Neural crest cell (in vitro differentiated cells): Measurements from ENCODE around the gene PDLIM3. TPM values are rescaled to one million over a fixed set of nuclear protein-coding genes. Genes with fewer than 3 reads are reported as not detected.
A peak's percentile ranks its signal among the peaks of the same experiment; 100 is the strongest.

Experiments used
- DNase-seq: peaks from one replicate; pipeline ENCODE4 v3.0.0; 2021; ENCODE audit warnings: low read depth, mixed read lengths, low spot score
- H3K27ac Mint-ChIP-seq: one replicate; pipeline ENCODE4 v1.8.0; 2021; ENCODE audit warnings: mild to moderate bottlenecking, mixed read lengths; ENCODE audit not compliant: unreplicated experiment
- H3K27me3 Mint-ChIP-seq: 2 replicates; pipeline ENCODE4 v1.8.0; 2021; ENCODE audit warnings: low read depth, mild to moderate bottlenecking, mixed read lengths
- H3K36me3 Mint-ChIP-seq: 2 replicates; pipeline ENCODE4 v1.8.0; 2021; ENCODE audit warnings: low read depth, mild to moderate bottlenecking, mixed read lengths
- H3K4me1 Mint-ChIP-seq: 2 replicates; pipeline ENCODE4 v1.8.0; 2021; ENCODE audit warnings: mixed read lengths
- H3K4me3 Mint-ChIP-seq: one replicate; pipeline ENCODE4 v1.8.0; 2021; ENCODE audit warnings: mild to moderate bottlenecking, mixed read lengths
- H3K9me3 Mint-ChIP-seq: 2 replicates; pipeline ENCODE4 v1.8.0; 2021; ENCODE audit warnings: mixed read lengths
- total RNA-seq: library from RNA; stranded (reverse); gene quantifications from 2 replicates; pipeline ENCODE4 v1.2.1, GENCODE V29; 2021
- TF ChIP-seq, protein P1 (sequence below): fragments of 200-600 bp; sonication (generic); conservative IDR thresholded peaks from 2 replicates; pipeline ENCODE4 v1.5.0; 2021; ENCODE audit warnings: antibody characterized with exemption, mild to moderate bottlenecking

The PDLIM3 gene
- total RNA-seq, 1 donor from 2014 or later = 2.3 TPM

DNA sequence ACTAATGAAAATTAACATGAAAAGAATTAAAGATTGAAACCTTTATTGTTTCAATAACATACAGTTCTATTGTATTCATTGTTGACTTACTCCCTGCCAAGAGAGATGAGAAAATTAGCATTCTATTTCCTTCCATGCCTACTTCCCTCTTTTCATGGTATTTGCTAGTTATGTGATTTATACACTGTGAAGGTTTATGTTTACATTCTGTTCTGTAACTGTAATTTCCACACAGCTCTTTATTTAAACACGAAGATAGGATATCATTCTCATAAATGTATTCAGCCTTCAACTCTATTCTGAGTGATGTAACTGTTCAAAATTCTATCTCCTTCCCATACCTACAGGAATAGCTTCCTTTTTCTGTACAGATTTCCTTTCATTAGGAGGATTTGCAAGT lies 70.4 kb downstream of the PDLIM3 start:
- no peak overlapping the region for H3K27ac Mint-ChIP-seq
- TF ChIP-seq, protein P1, sequence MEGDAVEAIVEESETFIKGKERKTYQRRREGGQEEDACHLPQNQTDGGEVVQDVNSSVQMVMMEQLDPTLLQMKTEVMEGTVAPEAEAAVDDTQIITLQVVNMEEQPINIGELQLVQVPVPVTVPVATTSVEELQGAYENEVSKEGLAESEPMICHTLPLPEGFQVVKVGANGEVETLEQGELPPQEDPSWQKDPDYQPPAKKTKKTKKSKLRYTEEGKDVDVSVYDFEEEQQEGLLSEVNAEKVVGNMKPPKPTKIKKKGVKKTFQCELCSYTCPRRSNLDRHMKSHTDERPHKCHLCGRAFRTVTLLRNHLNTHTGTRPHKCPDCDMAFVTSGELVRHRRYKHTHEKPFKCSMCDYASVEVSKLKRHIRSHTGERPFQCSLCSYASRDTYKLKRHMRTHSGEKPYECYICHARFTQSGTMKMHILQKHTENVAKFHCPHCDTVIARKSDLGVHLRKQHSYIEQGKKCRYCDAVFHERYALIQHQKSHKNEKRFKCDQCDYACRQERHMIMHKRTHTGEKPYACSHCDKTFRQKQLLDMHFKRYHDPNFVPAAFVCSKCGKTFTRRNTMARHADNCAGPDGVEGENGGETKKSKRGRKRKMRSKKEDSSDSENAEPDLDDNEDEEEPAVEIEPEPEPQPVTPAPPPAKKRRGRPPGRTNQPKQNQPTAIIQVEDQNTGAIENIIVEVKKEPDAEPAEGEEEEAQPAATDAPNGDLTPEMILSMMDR = no peak
- no peak for DNase-seq
- no peak overlapping the region for H3K4me3 Mint-ChIP-seq
- peaks cover 34% of the 10 kb centered on the region for H3K27me3 Mint-ChIP-seq
- peaks cover 3% of the 10 kb centered on the region for H3K9me3 Mint-ChIP-seq
- peaks cover 21% of the 10 kb centered on the region for H3K4me1 Mint-ChIP-seq
- no peaks in the 10 kb centered on the region for H3K36me3 Mint-ChIP-seq

DNA sequence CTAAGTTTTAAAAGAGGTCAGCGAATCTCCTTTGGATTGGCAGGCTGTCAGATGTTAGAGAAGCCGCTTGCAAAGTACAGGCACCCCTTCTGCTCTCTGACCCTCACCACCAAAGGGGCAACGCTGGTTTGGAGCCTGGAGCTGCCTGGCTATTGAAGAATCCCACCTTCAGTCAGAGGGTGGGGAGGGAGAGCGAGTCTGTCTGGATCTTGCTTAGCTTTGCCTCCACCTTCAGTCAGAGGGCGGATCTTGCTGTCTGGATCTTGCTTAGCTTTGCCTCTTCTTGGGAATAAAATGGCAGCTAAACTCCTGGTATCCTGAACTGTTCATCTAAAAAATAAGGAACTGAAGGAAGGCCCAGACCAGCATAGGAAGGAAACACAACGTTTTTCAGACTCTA lies 71.1 kb downstream of the PDLIM3 start:
- H3K27ac Mint-ChIP-seq = peak overlapping the region; percentile 12
- no peak for DNase-seq
- TF ChIP-seq, protein P1 = no peak
- no peaks in the 10 kb centered on the region for H3K36me3 Mint-ChIP-seq
- H3K4me1 Mint-ChIP-seq = peaks cover 16% of the 10 kb centered on the region
- no peak overlapping the region for H3K4me3 Mint-ChIP-seq
- H3K27me3 Mint-ChIP-seq = peaks cover 27% of the 10 kb centered on the region
- peaks cover 3% of the 10 kb centered on the region for H3K9me3 Mint-ChIP-seq

DNA sequence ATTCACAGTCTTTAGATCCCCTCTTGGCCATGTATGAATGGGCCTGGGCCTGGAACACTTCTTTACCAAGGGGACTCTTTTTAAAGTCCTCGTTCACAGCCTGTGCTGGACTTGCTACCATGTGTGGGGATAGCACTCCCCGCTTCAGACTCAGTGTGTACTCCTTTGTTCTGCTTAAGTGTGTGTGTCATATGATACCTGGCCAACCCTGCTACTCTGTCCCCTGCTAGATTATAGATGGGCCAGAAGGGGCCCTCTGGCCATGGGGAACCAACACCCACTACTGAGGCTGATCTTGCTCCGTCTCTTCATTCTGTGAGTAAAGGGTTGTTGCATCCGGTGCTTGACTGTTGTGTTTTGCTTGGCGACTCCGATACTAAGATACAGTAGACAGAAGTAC lies 71.8 kb downstream of the PDLIM3 start:
- Mint-ChIP-seq H3K36me3 (no peaks in the 10 kb centered on the region), H3K4me1 (peaks cover 16% of the 10 kb centered on the region), H3K9me3 (no peaks in the 10 kb centered on the region), H3K27me3 (peaks cover 21% of the 10 kb centered on the region), H3K4me3 (no peak overlapping the region), H3K27ac (no peak overlapping the region)
- TF ChIP-seq, protein P1 = no peak
- no peak for DNase-seq

DNA sequence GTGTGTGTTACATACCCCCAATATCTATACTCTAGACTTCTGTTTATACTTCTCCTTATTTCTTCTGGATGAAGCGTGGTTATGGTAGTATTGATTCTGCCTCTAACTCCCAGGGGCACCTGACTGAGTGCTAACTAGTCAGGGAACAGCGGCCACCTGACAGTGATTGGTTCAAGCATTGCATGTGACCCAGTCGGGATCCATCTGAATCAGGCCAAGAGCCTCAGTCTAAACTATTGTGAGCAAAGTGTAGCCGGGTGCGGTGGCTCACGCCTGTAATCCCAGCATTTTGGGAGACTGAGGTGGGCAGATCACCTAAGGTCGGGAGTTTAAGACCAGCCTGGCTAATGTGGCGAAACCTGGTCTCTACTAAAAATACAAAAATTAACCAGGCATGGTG lies 73.7 kb downstream of the PDLIM3 start:
- H3K27me3 Mint-ChIP-seq = peaks cover 9% of the 10 kb centered on the region
- DNase-seq = no peak
- TF ChIP-seq, protein P1 = no peak
- H3K36me3 Mint-ChIP-seq = no peaks in the 10 kb centered on the region
- peaks cover 16% of the 10 kb centered on the region for H3K4me1 Mint-ChIP-seq
- no peak overlapping the region for H3K27ac Mint-ChIP-seq
- H3K9me3 Mint-ChIP-seq = no peaks in the 10 kb centered on the region
- no peak overlapping the region for H3K4me3 Mint-ChIP-seq

DNA sequence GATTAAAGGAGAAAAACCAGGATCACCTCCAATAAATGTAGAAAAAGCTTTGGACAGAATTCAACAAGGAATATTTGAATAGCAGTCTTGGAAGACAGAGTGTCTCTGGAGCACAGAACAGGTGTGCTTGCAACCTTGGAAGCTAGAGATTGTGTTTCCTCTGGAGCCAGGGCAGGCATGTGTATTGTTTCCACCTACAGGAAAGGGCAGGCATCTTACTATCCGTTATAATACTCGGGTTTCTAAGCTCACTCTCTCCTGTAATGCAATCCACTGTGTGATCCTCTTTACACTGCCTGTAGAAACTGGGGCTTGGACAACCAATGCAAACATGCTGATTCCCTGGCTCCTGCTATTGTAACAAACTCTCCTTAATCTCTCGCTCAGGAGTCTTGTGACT lies 78.2 kb downstream of the PDLIM3 start:
- Mint-ChIP-seq H3K27ac (no peak overlapping the region), H3K4me1 (no peaks in the 10 kb centered on the region), H3K36me3 (no peaks in the 10 kb centered on the region), H3K9me3 (no peaks in the 10 kb centered on the region), H3K4me3 (no peak overlapping the region), H3K27me3 (peaks cover 2% of the 10 kb centered on the region)
- TF ChIP-seq, protein P1 = no peak
- DNase-seq = no peak

DNA sequence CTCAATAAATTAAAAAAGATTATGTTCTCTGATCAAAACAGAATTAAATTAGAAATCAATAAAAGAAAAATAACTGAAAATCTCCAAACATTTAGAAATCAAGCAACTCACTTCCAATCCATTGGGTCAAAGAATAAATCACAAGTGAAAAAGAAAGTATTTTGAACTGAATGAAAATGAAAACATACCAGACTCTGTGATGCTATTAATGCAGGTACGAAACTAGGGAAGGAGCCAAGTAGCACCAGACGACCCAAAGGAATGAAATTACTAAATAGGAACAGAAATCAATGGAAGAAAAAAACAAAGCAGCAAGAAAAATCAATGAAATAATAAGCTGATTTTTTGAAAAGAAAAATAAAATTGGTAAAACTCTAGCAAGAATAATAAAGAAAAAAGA lies 79.2 kb downstream of the PDLIM3 start:
- no peaks in the 10 kb centered on the region for H3K36me3 Mint-ChIP-seq
- no peak for DNase-seq
- H3K4me3 Mint-ChIP-seq = no peak overlapping the region
- no peak overlapping the region for H3K27ac Mint-ChIP-seq
- no peaks in the 10 kb centered on the region for H3K4me1 Mint-ChIP-seq
- H3K27me3 Mint-ChIP-seq = peaks cover 2% of the 10 kb centered on the region
- TF ChIP-seq, protein P1 = no peak
- no peaks in the 10 kb centered on the region for H3K9me3 Mint-ChIP-seq
